Measurements from ENCODE around the gene ZNF438. TPM values are rescaled to one million over a fixed set of nuclear protein-coding genes. Genes with fewer than 3 reads are reported as not detected.
A peak's percentile ranks its signal among the peaks of the same experiment; 100 is the strongest.
"Not testable (repeated sequence)": the region's sequence is repeated elsewhere in the genome, so short reads cannot be mapped to it uniquely, and the experiment has no call there.

The ZNF438 gene
- total RNA-seq, 1 experiment from 2014 or later, result 3.7 TPM

DNA sequence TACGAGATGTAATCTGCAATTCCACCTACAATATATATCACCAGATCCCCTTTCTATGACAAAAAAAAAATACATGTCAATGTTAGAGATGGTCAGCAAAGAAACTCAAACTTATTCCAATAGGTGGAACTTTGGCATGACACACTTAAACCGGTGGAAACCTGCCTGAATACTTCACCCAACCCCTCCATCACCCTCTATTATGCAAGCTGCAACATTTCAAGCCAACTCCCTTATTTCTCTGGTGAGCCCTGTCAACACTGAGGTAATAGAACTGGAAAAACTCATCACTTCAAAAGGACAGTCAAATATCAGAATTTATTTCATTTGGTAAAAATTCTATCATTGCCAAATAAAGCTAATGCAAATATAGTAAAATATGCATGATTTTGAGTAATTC, 3.6 kb downstream of the ZNF438 start:
- Histone ChIP-seq H3K27me3 (no peaks in the 10 kb centered on the region), H3K4me3 (no peak overlapping the region), H3K36me3 (no peaks in the 10 kb centered on the region), H3K9me3 (no peaks in the 10 kb centered on the region)
- DNase-seq, result no peak

DNA sequence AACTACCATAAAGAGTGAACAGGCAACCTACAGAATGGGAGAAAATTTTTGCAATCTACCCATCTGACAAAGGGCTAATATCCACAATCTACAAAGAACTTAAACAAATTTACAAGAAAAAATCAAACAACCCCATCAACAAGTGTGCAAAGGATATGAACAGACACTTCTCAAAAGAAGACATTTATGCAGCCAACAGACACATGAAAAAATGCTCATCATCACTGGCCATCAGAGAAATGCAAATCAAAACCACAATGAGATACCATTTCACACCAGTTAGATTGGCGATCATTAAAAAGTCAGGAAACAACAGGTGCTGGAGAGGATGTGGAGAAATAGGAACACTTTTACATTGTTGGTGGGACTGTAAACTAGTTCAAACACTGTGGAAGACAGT, 5.4 kb downstream of the ZNF438 start:
- H3K27me3 ChIP-seq, H3K9me3 ChIP-seq, H3K4me3 ChIP-seq, H3K36me3 ChIP-seq, DNase-seq: not testable (repeated sequence)

DNA sequence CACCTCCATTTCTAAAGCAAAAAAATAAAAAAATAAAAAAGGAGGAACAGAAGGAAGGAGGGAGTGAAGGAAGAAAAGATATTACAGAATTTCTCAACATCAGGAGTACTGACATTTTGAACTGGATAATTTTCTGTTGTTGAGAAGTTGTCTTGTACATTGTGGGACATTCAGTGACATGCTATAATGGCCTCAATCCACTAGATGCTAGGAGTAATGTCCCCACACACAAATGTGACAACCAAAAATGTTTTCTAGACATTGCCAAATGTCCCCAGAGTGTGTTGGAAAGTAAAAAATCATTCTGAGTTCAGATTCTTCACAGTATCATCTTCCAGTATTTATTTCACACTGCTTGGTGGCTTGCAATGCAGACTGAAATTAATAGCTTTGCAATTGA, 6.5 kb downstream of the ZNF438 start:
- Histone ChIP-seq H3K9me3 (no peaks in the 10 kb centered on the region), H3K36me3 (no peaks in the 10 kb centered on the region), H3K4me3 (no peak overlapping the region), H3K27me3 (no peaks in the 10 kb centered on the region)
- DNase-seq, result no peak

DNA sequence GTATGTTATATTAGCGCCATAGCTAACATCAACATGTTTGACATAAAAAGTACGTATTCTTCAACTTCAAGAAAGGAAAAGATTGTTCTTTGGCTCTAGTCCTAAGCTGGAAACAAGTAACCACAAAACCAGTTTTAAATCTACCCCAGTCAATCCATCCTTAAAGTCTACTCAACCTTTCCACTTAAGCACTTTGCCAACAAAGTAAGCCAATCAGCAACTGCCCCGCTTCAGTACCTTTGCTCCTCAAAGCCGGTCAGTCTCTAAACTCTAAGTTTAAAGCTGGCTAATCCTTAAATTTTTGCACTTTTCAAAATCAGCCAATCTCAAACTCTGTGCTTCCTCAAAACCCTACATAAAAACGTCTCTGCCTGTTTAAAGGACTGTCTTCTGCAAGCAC, 8.1 kb downstream of the ZNF438 start:
- no peaks in the 10 kb centered on the region for H3K27me3 ChIP-seq
- H3K36me3 ChIP-seq, result no peaks in the 10 kb centered on the region
- DNase-seq, result no peak
- H3K9me3 ChIP-seq, result no peaks in the 10 kb centered on the region; the same call in 1 of the 2 replicates
- H3K4me3 ChIP-seq, result no peak overlapping the region

DNA sequence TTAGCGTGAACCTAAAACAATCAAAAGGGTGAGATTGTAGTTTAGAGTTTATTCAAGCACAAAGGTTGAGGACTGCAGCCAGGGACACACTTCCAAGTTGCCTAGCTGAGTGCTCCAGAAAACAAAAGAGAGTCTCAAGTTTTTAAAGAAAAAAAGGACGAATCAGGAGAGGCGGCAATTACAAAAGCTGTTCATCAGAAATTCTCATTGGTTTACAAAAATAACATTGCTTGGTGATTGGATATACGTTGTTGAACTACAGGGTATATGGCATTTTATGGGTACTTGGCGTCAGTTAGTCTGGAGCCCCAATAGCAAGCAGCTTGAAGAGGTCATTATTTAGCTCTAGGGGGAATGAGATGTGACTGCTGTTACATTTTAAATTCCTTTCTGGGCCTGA, 11.5 kb downstream of the ZNF438 start:
- no peak for DNase-seq
- Histone ChIP-seq H3K9me3 (no peaks in the 10 kb centered on the region; the same call in 1 of the 2 replicates), H3K4me3 (no peak overlapping the region), H3K27me3 (no peaks in the 10 kb centered on the region), H3K36me3 (no peaks in the 10 kb centered on the region)

DNA sequence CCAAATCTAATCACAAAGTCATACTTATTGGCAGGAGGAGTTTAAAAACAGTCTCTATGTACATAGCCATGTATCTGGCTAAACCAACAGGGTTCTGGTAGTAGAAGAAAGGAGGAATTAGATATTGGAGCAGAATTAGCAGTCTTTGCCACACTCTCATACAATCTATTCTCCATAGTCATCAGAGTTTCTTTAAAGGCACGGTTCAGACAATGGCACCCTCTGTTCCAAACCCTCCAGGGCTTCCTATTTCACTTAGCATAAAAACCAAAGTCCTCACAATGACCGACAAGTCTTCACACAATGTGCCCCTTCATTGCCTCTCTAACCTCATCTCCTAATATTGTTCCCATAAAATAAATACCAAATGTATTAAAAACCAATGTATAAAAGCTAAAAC, 12.7 kb downstream of the ZNF438 start:
- Histone ChIP-seq H3K9me3 (no peaks in the 10 kb centered on the region; the same call in 1 of the 2 replicates), H3K4me3 (no peak overlapping the region), H3K36me3 (no peaks in the 10 kb centered on the region), H3K27me3 (no peaks in the 10 kb centered on the region)
- DNase-seq, result no peak

DNA sequence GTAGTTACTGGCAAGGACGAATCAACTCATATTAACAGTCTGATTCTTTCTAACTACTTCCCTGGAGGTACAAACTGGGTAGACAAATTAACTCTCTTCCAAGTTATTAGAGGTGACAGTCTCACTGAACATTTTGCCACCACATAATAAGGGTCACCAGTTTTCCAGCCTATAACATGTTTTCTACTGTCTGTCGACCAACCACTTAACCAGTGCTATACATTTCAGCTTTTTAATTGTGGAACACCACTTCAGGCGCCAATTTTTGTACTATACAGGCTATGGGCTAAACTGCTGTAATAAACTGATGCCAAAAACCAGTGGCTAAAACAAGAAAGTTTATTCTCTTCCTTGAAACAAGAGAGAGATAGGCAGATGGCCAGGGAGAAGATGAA, 13.3 kb downstream of the ZNF438 start:
- no peak for DNase-seq
- Histone ChIP-seq H3K9me3 (no peaks in the 10 kb centered on the region; the same call in 1 of the 2 replicates), H3K4me3 (no peak overlapping the region), H3K27me3 (no peaks in the 10 kb centered on the region), H3K36me3 (no peaks in the 10 kb centered on the region)

DNA sequence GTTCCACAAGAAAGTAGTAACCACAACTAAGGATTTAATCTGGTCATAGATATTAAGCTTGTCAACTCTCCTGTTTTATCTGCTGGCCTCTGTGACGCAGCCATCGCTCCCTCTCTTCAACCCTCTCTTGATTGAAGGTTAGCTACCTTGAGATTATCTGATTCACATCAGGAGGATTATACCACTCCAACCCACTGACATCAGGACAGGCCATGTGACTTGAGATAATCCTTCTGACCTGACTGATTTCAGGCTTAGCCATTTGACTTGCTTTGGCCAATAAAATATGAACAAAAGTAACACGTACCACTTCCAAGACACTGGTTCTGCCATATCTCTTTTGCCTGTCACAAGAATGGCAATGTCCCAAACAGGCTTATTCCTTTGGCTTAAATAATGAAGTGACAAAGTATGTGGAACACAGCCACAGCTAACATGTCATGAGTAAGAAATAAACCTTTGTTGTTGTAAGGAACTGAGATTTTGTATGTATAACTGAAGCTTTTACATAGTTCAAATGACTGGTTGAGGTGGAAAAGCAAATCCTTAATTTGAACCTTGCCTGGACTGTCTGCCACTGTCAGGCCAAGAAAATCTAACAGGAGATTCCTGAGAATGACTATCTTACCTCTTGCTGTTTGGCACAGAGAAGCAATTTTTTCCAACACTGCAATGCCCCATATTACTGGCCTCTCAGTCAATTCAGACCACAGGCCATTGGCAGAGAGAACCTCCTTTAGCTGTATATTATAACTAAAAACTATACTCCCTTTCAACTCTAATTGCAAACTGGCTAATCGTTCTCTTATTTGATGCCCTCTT, 13.9 kb downstream of the ZNF438 start:
- Histone ChIP-seq H3K4me3 (no peak overlapping the region), H3K36me3 (no peaks in the 10 kb centered on the region), H3K27me3 (no peaks in the 10 kb centered on the region), H3K9me3 (no peaks in the 10 kb centered on the region; the same call in 1 of the 2 replicates)
- no peak for DNase-seq

DNA sequence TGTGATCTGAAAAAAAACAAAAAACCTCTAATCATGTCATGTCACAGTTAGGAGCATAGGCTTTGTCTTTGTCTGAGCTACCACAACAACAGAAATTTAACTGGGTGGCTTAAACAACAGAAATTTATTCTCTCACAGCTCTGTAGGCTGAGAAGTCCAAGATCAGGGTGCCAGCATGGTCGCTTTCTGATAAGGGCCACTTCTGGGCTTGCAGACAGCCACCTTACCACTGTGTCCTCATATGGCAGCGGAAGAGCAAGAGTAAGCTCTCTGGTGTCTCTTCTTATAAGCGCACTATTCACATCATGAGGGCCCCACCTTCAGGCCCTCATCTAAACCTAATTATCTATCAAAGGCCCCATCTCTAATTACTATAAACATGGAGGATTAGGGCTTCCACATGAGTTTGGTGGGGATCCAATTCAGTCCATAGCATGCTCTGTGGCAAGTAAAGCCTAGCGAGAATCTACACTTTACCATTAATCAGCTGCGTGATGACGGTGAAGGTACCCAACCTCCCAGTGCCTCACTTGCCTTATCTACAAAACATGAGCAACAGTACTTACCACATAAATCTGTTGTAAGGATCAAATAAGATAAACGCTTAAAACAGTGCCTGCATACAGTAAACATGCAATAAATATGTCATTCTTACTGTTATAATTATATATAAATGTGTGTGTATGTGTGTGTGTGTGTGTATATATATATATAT, 17.3 kb downstream of the ZNF438 start:
- no peaks in the 10 kb centered on the region for H3K27me3 ChIP-seq

DNA sequence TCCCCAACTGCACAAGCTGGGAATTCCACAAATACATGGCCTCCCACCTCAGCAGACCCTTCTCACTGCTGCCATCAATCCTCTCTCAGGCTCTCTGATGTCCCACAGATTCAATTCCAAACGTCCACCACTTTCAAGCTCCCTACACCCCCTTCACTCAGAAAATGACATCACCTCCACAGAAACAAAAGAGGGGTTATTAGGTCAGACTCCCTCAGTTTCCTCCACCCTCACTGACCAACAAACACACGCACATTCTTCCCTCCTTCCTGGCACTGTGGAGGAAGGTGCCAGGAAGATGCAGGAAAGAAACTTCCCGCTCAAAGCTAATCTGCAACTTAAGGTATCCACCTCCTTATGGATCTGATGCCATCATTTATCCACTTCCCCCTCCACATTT, 18.3 kb downstream of the ZNF438 start:
- Histone ChIP-seq H3K27me3 (no peaks in the 10 kb centered on the region), H3K36me3 (no peaks in the 10 kb centered on the region), H3K4me3 (no peak overlapping the region), H3K9me3 (no peaks in the 10 kb centered on the region)
- DNase-seq, result no peak

More for the DNA sequence above, 17.3 kb downstream of the ZNF438 start:
- H3K4me3 ChIP-seq, result no peak overlapping the region
- DNase-seq, result no peak
- H3K36me3 ChIP-seq, result no peaks in the 10 kb centered on the region
- no peaks in the 10 kb centered on the region; the same call in 1 of the 2 replicates for H3K9me3 ChIP-seq

DNA sequence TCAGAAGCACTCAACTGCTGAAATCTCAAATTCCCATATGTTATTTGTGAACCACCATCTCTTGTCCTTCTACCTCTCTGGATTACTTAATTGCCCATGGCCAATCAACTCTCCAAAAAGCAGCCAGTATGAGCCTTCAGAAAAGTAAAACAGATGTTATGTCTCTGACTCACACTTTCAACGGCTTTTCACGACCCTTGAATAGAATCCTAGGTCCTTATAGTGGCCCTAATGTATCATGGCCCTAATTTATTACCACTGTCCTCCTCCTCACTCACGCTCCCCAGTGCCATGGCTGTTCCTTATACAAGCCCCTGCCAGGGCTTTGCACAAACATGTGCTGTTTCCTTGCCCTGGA, 20.0 kb downstream of the ZNF438 start:
- no peak for DNase-seq
- no peaks in the 10 kb centered on the region for H3K36me3 ChIP-seq
- H3K27me3 ChIP-seq, result no peaks in the 10 kb centered on the region
- no peak overlapping the region for H3K4me3 ChIP-seq
- no peaks in the 10 kb centered on the region for H3K9me3 ChIP-seq

DNA sequence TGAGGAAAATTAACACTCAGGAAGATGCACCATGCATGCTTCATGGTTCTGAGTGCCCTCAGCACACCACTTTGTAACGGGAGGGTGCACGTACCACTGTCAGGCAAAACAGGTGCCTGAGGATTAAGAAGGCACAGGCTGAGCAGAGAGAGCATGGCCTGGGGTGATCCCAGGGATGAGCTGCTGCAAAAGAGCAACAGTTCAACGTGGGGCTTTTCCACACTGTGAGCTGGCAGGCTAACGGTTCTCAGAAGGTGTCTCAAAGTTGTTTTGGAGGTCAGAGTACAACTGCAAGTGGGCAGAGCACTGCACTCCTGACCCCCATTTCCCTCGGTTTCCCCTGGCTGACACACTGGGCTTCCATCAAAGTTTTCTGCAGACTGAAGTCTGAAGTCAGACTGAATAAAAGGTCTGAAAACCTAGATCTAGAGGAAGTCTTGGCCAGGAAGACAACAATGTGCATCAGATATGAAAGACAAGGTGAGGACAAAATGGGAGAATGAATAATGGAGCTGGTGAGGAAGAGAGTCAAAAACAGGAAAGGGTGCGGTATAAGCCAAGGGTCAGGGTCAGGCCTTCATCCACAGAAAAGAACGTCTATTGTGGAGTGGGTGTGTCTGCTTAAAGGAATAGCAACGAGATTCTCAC, 20.5 kb downstream of the ZNF438 start:
- H3K4me3 ChIP-seq, result no peak overlapping the region
- no peaks in the 10 kb centered on the region for H3K36me3 ChIP-seq
- DNase-seq, result no peak
- H3K27me3 ChIP-seq, result no peaks in the 10 kb centered on the region
- H3K9me3 ChIP-seq, result no peaks in the 10 kb centered on the region

DNA sequence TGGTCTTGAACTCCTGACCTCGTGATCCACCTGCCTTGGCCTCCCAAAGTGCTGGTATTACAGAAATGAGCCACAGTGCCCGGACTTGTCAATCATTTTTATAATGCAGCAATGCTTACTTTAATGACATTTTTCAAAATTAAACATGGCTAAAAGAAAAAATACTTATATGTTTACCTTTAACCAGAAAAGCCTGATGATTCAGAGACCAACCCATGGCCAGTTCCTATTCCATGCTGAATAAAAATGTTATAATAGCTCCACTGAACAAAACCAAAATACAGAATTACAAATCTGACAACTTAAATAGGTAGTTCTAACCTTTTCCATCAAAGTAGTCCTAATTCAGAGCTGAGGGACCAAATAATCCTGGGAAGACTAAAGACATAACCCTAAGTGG, 21.6 kb downstream of the ZNF438 start:
- Histone ChIP-seq H3K27me3 (no peaks in the 10 kb centered on the region), H3K9me3 (no peaks in the 10 kb centered on the region), H3K4me3 (no peak overlapping the region), H3K36me3 (no peaks in the 10 kb centered on the region)
- DNase-seq, result no peak

DNA sequence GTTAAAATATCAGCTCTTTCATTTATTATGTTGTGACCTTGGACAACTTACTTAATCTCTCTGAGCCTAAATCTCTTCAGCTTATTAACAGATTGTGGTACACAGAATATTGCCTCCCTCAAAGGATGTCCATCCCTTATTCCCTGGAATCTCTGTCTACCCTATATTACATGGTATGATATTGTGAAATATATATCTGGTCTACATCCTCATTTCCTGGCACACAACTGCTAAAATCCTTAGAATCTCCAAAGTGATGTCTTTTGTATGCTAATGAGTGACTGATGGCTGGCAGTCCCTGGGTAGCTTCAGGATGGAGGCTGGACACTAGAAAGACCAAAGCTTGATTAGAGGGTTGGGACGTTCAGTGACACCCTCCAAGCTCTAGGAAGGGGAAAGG, 25.8 kb downstream of the ZNF438 start:
- H3K4me3 ChIP-seq, result no peak overlapping the region
- no peaks in the 10 kb centered on the region for H3K36me3 ChIP-seq
- no peaks in the 10 kb centered on the region for H3K27me3 ChIP-seq
- H3K9me3 ChIP-seq, result no peaks in the 10 kb centered on the region
- DNase-seq, result no peak

DNA sequence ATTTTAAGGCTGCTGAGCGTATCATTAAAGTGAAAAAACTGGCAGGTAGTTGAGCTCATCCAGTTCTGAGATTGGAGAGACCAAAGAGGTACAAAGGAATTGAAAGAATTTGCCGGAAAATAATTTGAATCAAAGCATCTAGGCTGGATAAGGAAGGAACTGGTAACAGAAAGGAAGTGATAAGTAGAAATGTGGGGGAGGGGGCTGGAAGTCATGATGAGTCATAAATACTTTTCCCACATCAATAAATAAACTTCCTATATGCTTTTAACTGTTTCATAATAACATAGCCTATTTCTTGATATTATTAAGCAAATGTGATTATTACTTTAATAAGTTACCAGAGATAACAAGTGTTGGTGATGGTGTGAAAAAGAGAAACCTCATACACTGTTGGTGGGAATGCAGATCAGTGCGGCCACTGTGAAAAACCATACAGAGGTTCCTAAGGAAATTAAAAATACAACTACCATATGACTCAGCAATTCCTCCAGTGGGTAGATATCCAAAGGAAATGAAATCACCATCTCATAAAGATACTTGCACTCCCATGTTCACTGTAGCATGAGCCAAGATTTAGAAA, 27.0 kb downstream of the ZNF438 start:
- H3K9me3 ChIP-seq, result no peaks in the 10 kb centered on the region
- no peaks in the 10 kb centered on the region for H3K27me3 ChIP-seq
- no peaks in the 10 kb centered on the region for H3K36me3 ChIP-seq
- peak; percentile 28 for DNase-seq
- no peak overlapping the region for H3K4me3 ChIP-seq

DNA sequence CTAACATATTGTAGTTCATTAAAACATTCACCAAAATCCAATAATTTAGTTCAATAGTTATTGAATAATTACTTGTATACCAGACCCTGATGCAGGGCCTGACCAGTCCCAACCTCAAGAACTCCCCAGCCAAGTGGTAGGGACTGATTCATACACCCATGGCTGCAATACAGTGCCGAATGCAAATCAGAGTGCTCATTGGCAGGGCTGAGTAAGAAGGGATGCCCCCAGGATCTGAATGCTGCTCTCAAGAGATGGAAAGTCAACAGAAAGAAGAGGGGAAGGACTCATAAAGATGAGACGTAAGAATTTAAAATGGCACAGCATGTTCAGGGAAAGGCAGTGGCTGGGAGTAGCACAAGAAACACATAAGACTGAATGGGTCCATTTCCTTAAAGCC, 29.9 kb downstream of the ZNF438 start:
- Histone ChIP-seq H3K9me3 (peaks cover 8% of the 10 kb centered on the region), H3K4me3 (no peak overlapping the region), H3K27me3 (no peaks in the 10 kb centered on the region), H3K36me3 (no peaks in the 10 kb centered on the region)
- DNase-seq, result no peak

DNA sequence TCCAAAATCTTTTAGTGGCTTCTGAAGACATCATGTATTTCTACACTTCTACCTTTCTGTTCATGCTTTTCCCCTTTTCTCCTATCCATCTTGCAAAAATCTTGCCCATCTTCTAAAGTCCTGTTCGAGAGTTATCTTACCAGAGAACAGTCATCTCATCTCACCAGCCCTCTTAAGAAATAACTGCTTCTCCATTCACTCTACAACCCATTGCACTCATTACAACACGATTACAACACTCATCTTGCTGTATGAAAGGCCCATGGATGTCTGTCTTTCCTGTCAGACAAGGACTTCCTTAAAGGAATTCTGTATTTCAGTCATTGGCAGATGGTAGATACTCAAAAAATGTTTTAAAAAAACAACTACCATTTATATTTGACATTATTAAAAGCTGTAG, 30.8 kb downstream of the ZNF438 start:
- DNase-seq, result no peak
- Histone ChIP-seq H3K9me3 (peaks cover 15% of the 10 kb centered on the region), H3K36me3 (no peaks in the 10 kb centered on the region)

More for the DNA sequence above, 30.8 kb downstream of the ZNF438 start:
- no peaks in the 10 kb centered on the region for H3K27me3 ChIP-seq
- H3K4me3 ChIP-seq, result no peak overlapping the region
